Ectodermal cell (in vitro differentiated cells): ENCODE results near the gene HGFAC.

ENCODE experiments used
- H3K27ac ChIP-seq: 2 replicates; pipeline ENCODE4 v1.7.0; 2013; ENCODE audit warnings: mild to moderate bottlenecking, low read depth, low read length; ENCODE audit not compliant: insufficient read depth, poor library complexity, severe bottlenecking
- H3K27me3 ChIP-seq: 2 replicates; pipeline ENCODE4 v1.7.0; 2013; ENCODE audit warnings: mild to moderate bottlenecking, low read length; ENCODE audit not compliant: insufficient read depth, control insufficient read depth, poor library complexity, severe bottlenecking
- H3K36me3 ChIP-seq: one replicate; pipeline ENCODE4 v1.7.0; 2013; ENCODE audit warnings: low read length; ENCODE audit not compliant: control insufficient read depth, insufficient read depth
- H3K4me1 ChIP-seq: one replicate; pipeline ENCODE4 v1.7.0; 2013; ENCODE audit warnings: low read length; ENCODE audit not compliant: control insufficient read depth, insufficient read depth
- H3K4me3 ChIP-seq: 2 replicates; pipeline ENCODE4 v1.7.0; 2013; ENCODE audit warnings: low read depth, low read length, control low read depth; ENCODE audit not compliant: insufficient read depth
- H3K9me3 ChIP-seq: 2 replicates; pipeline ENCODE4 v1.7.0; 2013; ENCODE audit warnings: mild to moderate bottlenecking, low read length, moderate library complexity; ENCODE audit not compliant: control insufficient read depth
- WGBS, 2 experiments: methylation state at CpG; one replicate each; pipeline ENCODE4 v1.1.7; 2013; ENCODE audit warnings: missing lambda C conversion rate in 2 of 2; 5-methylcytosine and 5-hydroxymethylcytosine counted together

Gene HGFAC

GRCh38 chr4:3442959-3443749 is 1.4 kb downstream of the HGFAC start:
- Histone ChIP-seq H3K4me1 (no peaks in the 10 kb centered on the region), H3K4me3 (no peak overlapping the region), H3K27me3 (no peaks in the 10 kb centered on the region), H3K9me3 (no peaks in the 10 kb centered on the region), H3K36me3 (no peaks in the 10 kb centered on the region), H3K27ac (no peak overlapping the region)
- WGBS, 2 experiments, result 65 to 66% methylated on average over 36 of the region's 36 CpGs

- no peaks in the 10 kb centered on the region for H3K36me3 ChIP-seq
- no peaks in the 10 kb centered on the region for H3K9me3 ChIP-seq
- WGBS, 2 experiments, result 80 to 84% methylated on average over 17 of the region's 17 CpGs
- H3K4me1 ChIP-seq, result no peaks in the 10 kb centered on the region
- H3K4me3 ChIP-seq, result no peak overlapping the region
- H3K27me3 ChIP-seq, result no peaks in the 10 kb centered on the region
- no peak overlapping the region for H3K27ac ChIP-seq
Measured at GRCh38 chr4:3443750-3444309, 2.1 kb downstream of the HGFAC start.

- Histone ChIP-seq H3K4me3 (no peak overlapping the region), H3K27ac (no peak overlapping the region), H3K27me3 (no peaks in the 10 kb centered on the region), H3K9me3 (no peaks in the 10 kb centered on the region), H3K4me1 (peaks cover 5% of the 10 kb centered on the region), H3K36me3 (no peaks in the 10 kb centered on the region)
- WGBS, 2 experiments, result 95% methylated on average over 56 of the region's 56 CpGs
Measured at GRCh38 chr4:3444351-3445110, 2.8 kb downstream of the HGFAC start.

- Histone ChIP-seq H3K9me3 (no peaks in the 10 kb centered on the region), H3K27me3 (no peaks in the 10 kb centered on the region), H3K4me1 (peaks cover 8% of the 10 kb centered on the region), H3K4me3 (no peak overlapping the region), H3K27ac (no peak overlapping the region), H3K36me3 (no peaks in the 10 kb centered on the region)
- 92 to 93% methylated on average over 34 of the region's 34 CpGs for WGBS, 2 experiments
Measured at GRCh38 chr4:3445111-3445820, 3.5 kb downstream of the HGFAC start.

- Histone ChIP-seq H3K4me1 (peaks cover 8% of the 10 kb centered on the region), H3K27me3 (no peaks in the 10 kb centered on the region), H3K36me3 (no peaks in the 10 kb centered on the region), H3K27ac (no peak overlapping the region), H3K4me3 (no peak overlapping the region), H3K9me3 (no peaks in the 10 kb centered on the region)
- 93 to 95% methylated on average over 34 of the region's 34 CpGs for WGBS, 2 experiments
Measured at GRCh38 chr4:3445829-3446545, 4.2 kb downstream of the HGFAC start.

GRCh38 chr4:3446631-3447320 is 5.0 kb downstream of the HGFAC start:
- Histone ChIP-seq H3K4me1 (peaks cover 8% of the 10 kb centered on the region), H3K36me3 (no peaks in the 10 kb centered on the region), H3K27ac (no peak overlapping the region), H3K4me3 (no peak overlapping the region), H3K27me3 (no peaks in the 10 kb centered on the region), H3K9me3 (no peaks in the 10 kb centered on the region)
- 94 to 96% methylated on average over 22 of the region's 22 CpGs for WGBS, 2 experiments

- WGBS, 2 experiments, result 95% methylated on average over 53 of the region's 53 CpGs
- Histone ChIP-seq H3K4me3 (no peak overlapping the region), H3K27me3 (no peaks in the 10 kb centered on the region), H3K27ac (no peak overlapping the region), H3K4me1 (peaks cover 8% of the 10 kb centered on the region), H3K9me3 (no peaks in the 10 kb centered on the region), H3K36me3 (no peaks in the 10 kb centered on the region)
Measured at GRCh38 chr4:3447431-3448395, 5.9 kb downstream of the HGFAC start.

GRCh38 chr4:3449047-3449573 is 7.3 kb downstream of the HGFAC start:
- H3K4me3 ChIP-seq, result no peak overlapping the region
- H3K4me1 ChIP-seq, result peaks cover 8% of the 10 kb centered on the region
- H3K9me3 ChIP-seq, result no peaks in the 10 kb centered on the region
- H3K27ac ChIP-seq, result no peak overlapping the region
- no peaks in the 10 kb centered on the region for H3K36me3 ChIP-seq
- 91 to 96% methylated on average over 21 of the region's 21 CpGs for WGBS, 2 experiments
- no peaks in the 10 kb centered on the region for H3K27me3 ChIP-seq
